HEK293 (cell line): ENCODE results near the gene STEAP1B.

ENCODE experiments used
- CTCF ChIA-PET: fragments of 350-600 bp; formaldehyde crosslinking; extraction: SDS; loops from one replicate; lab custom pipeline; 2021; ENCODE audit warnings: antibody characterized with exemption; lab: Yijun Ruan, JAX
- POLR2A ChIA-PET: fragments of 300-600 bp; formaldehyde crosslinking; extraction: SDS; loops from one replicate; lab custom pipeline; 2020; ENCODE audit warnings: antibody characterized with exemption, inconsistent platforms; lab: Yijun Ruan, JAX
- H3K27ac ChIP-seq: fragments of 200-500 bp; sonication (Bioruptor generic); 2 replicates; pipeline ENCODE4 v1.5.1; 2014; ENCODE audit warnings: low read depth, low read length, control low read depth, inconsistent platforms; ENCODE audit errors: extremely low read depth
- H3K36me3 ChIP-seq, 2 experiments: fragments of 200-500 bp in 1 of 2; sonication (Bioruptor generic) in 1 of 2; 1 replicate in 1 of 2; 2 replicates in 1 of 2; pipeline ENCODE4 v1.5.1; 2014 to 2017; ENCODE audit warnings: inconsistent platforms in 2 of 2, low read length in 2 of 2; ENCODE audit not compliant: control insufficient read depth in 2 of 2, insufficient read depth in 1 of 2
- H3K4me1 ChIP-seq: fragments of 200-500 bp; sonication (Bioruptor generic); 2 replicates; pipeline ENCODE4 v1.5.1; 2014; ENCODE audit warnings: mild to moderate bottlenecking, low read length, inconsistent platforms; ENCODE audit not compliant: control insufficient read depth, insufficient read depth
- H3K4me3 ChIP-seq: 2 replicates; pipeline ENCODE4 v1.5.1; 2011; ENCODE audit warnings: low read depth, mild to moderate bottlenecking, control low read depth, low read length, moderate library complexity
- H3K9me3 ChIP-seq: fragments of 200-500 bp; sonication (Bioruptor generic); 2 replicates; pipeline ENCODE4 v1.5.1; 2014; ENCODE audit warnings: low read depth, low read length, inconsistent platforms; ENCODE audit not compliant: control insufficient read depth, insufficient read depth
- GLI4 ChIP-seq: fragments of 450-650 bp; formaldehyde crosslinking; IDR thresholded peaks from 2 replicates; pipeline ENCODE4 v1.5.1; 2016; ENCODE audit warnings: missing biosample characterization, missing genetic modification characterization
- KLF9 ChIP-seq: fragments of 450-650 bp; formaldehyde crosslinking; IDR thresholded peaks from 2 replicates; pipeline ENCODE4 v1.5.1; 2016; ENCODE audit warnings: missing biosample characterization, missing genetic modification characterization, low read depth
- PRDM1 ChIP-seq: fragments of 450-650 bp; formaldehyde crosslinking; IDR thresholded peaks from 2 replicates; pipeline ENCODE4; 2016; ENCODE audit warnings: missing biosample characterization, missing genetic modification characterization
- PRDM10 ChIP-seq: fragments of 450-650 bp; formaldehyde crosslinking; IDR thresholded peaks from 2 replicates; pipeline ENCODE4 v1.5.1; 2016; ENCODE audit warnings: missing biosample characterization, missing genetic modification characterization
- SCRT2 ChIP-seq: fragments of 450-650 bp; formaldehyde crosslinking; IDR thresholded peaks from 2 replicates; pipeline ENCODE4 v1.5.1; 2016; ENCODE audit warnings: missing biosample characterization, missing genetic modification characterization
- WT1 ChIP-seq: fragments of 450-650 bp; formaldehyde crosslinking; IDR thresholded peaks from 2 replicates; pipeline ENCODE4 v1.5.1; 2016; ENCODE audit warnings: missing biosample characterization, missing genetic modification characterization
- ZBTB11 ChIP-seq: fragments of 450-650 bp; formaldehyde crosslinking; conservative IDR thresholded peaks from 2 replicates; pipeline ENCODE4 v1.5.1; 2016; ENCODE audit warnings: low read depth, missing biosample characterization, missing genetic modification characterization
- ZBTB44 ChIP-seq: fragments of 450-650 bp; IDR thresholded peaks from 2 replicates; pipeline ENCODE4 v1.5.1; 2018; ENCODE audit warnings: missing biosample characterization, mild to moderate bottlenecking, missing genetic modification characterization
- ZBTB49 ChIP-seq: fragments of 450-650 bp; formaldehyde crosslinking; IDR thresholded peaks from 2 replicates; pipeline ENCODE4 v1.5.1; 2016; ENCODE audit warnings: missing biosample characterization, missing genetic modification characterization, low read depth
- ZBTB8A ChIP-seq: fragments of 450-650 bp; formaldehyde crosslinking; IDR thresholded peaks from 2 replicates; pipeline ENCODE4 v1.5.1; 2016; ENCODE audit warnings: missing biosample characterization, missing genetic modification characterization
- ZEB2 ChIP-seq: fragments of 450-650 bp; formaldehyde crosslinking; IDR thresholded peaks from 2 replicates; pipeline ENCODE4 v1.5.1; 2016; ENCODE audit warnings: missing biosample characterization, missing genetic modification characterization
- ZNF169 ChIP-seq: fragments of 450-650 bp; formaldehyde crosslinking; IDR thresholded peaks from 2 replicates; pipeline ENCODE4 v1.5.1; 2016; ENCODE audit warnings: missing biosample characterization, missing genetic modification characterization
- ZNF214 ChIP-seq: fragments of 450-650 bp; formaldehyde crosslinking; IDR thresholded peaks from 2 replicates; pipeline ENCODE4 v1.5.1; 2017; ENCODE audit warnings: missing biosample characterization, mild to moderate bottlenecking, missing genetic modification characterization, borderline replicate concordance
- ZNF280D ChIP-seq: fragments of 450-650 bp; formaldehyde crosslinking; IDR thresholded peaks from 2 replicates; pipeline ENCODE4 v1.5.1; 2016; ENCODE audit warnings: missing biosample characterization, missing genetic modification characterization
- ZNF416 ChIP-seq: fragments of 450-650 bp; formaldehyde crosslinking; IDR thresholded peaks from 2 replicates; pipeline ENCODE4 v1.5.1; 2016; ENCODE audit warnings: missing biosample characterization, missing genetic modification characterization
- ZNF529 ChIP-seq: fragments of 450-650 bp; formaldehyde crosslinking; IDR thresholded peaks from 2 replicates; pipeline ENCODE4 v1.5.1; 2017; ENCODE audit warnings: missing genetic modification characterization, missing biosample characterization; ENCODE audit not compliant: insufficient replicate concordance
- ZNF548 ChIP-seq: fragments of 450-650 bp; formaldehyde crosslinking; IDR thresholded peaks from 2 replicates; pipeline ENCODE4 v1.5.1; 2016; ENCODE audit warnings: missing biosample characterization, missing genetic modification characterization
- ZNF561 ChIP-seq: fragments of 450-650 bp; IDR thresholded peaks from 2 replicates; pipeline ENCODE4 v1.5.1; 2018; ENCODE audit warnings: missing biosample characterization, missing genetic modification characterization, borderline replicate concordance
- ZNF654 ChIP-seq: fragments of 450-650 bp; formaldehyde crosslinking; IDR thresholded peaks from 2 replicates; pipeline ENCODE4 v1.5.1; 2016; ENCODE audit warnings: low read depth, missing biosample characterization, missing genetic modification characterization
- ZNF677 ChIP-seq: fragments of 450-650 bp; IDR thresholded peaks from 2 replicates; pipeline ENCODE4 v1.5.0; 2018; ENCODE audit warnings: missing biosample characterization, mild to moderate bottlenecking, missing genetic modification characterization, moderate library complexity
- ZNF792 ChIP-seq: fragments of 450-650 bp; formaldehyde crosslinking; IDR thresholded peaks from 2 replicates; pipeline ENCODE4 v1.5.1; 2016; ENCODE audit warnings: missing biosample characterization, missing genetic modification characterization
- ZNF837 ChIP-seq: fragments of 450-650 bp; formaldehyde crosslinking; IDR thresholded peaks from 2 replicates; pipeline ENCODE4 v1.5.1; 2016; ENCODE audit warnings: missing biosample characterization, missing genetic modification characterization
- ZNF843 ChIP-seq: fragments of 450-650 bp; formaldehyde crosslinking; IDR thresholded peaks from 2 replicates; pipeline ENCODE4 v1.5.1; 2016; ENCODE audit warnings: missing biosample characterization, missing genetic modification characterization

STEAP1B gene

GRCh38 chr7:22452142-22452959, 47.6 kb downstream of the STEAP1B start:
- H3K36me3 ChIP-seq = no peaks in the 10 kb centered on the region
- CTCF ChIA-PET = interaction anchor here (0.5 to 2.6 kb wide), 32 partner anchors 9 to 692 kb away, joined by 3 to 22 read pairs (median 4); no protein-coding TSS in a partner anchor
- H3K9me3 ChIP-seq = no peaks in the 10 kb centered on the region
- H3K4me3 ChIP-seq = no peak overlapping the region
- POLR2A ChIA-PET = interaction anchor here (0.6 to 0.7 kb wide), 2 partner anchors 340 to 1079 kb away, joined by 4 to 7 read pairs; no protein-coding TSS in a partner anchor
- H3K27ac ChIP-seq = no peak overlapping the region
- no peaks in the 10 kb centered on the region for H3K4me1 ChIP-seq
- TF ChIP-seq ZBTB49 (no peak), ZNF843 (tag by site-specific recombination) (no peak), ZNF529 (no peak), ZNF214 (tag by site-specific recombination) (no peak), PRDM1 (tag by site-specific recombination) (peak; percentile 31; the same call in 1 of the 2 replicates), ZNF837 (tag by site-specific recombination) (no peak), ZBTB11 (tag by site-specific recombination) (no peak), ZNF792 (tag by site-specific recombination) (no peak), SCRT2 (tag by site-specific recombination) (no peak), ZNF561 (tag by site-specific recombination) (no peak), ZNF416 (no peak), ZNF548 (no peak), WT1 (tag by site-specific recombination) (no peak), ZBTB8A (no peak), ZNF280D (tag by site-specific recombination) (no peak), ZNF677 (tag by site-specific recombination) (no peak), ZBTB44 (tag by site-specific recombination) (no peak), GLI4 (tag by site-specific recombination) (no peak), ZEB2 (tag by site-specific recombination) (no peak), KLF9 (no peak), PRDM10 (peak; percentile 81), ZNF654 (tag by site-specific recombination) (peak; percentile 43), ZNF169 (tag by site-specific recombination) (no peak)
